ENCODE data around the gene FAM240B.

Gene FAM240B

GRCh38 chr9:38671372-38671731 is 48.6 kb downstream of the FAM240B start:
- Histone ChIP-seq H4K20me1 (ENCODE audit: insufficient read depth, low read length) (no peaks in the 10 kb centered on the region), H3K36me3 (replicated peaks; ENCODE audit: insufficient read depth, low read length) (no peaks in the 10 kb centered on the region), H3K79me2 (ENCODE audit: low read length) (no peaks in the 10 kb centered on the region), H3K27ac (ENCODE audit: low read length) (no peak overlapping the region), H3K9me2 (replicated peaks; ENCODE audit: insufficient read depth, low read length) (no peaks in the 10 kb centered on the region), H3K4me2 (ENCODE audit: low read depth, low read length) (no peak overlapping the region), H2AFZ (ENCODE audit: low read length) (no peak overlapping the region), H3K9ac (ENCODE audit: low read length) (no peak overlapping the region), H3K27me3 (replicated peaks; ENCODE audit: insufficient read depth, low read length) (no peaks in the 10 kb centered on the region), H3F3A (ENCODE audit: insufficient read depth, low read length) (no peaks in the 10 kb centered on the region), H3K9me3 (replicated peaks; ENCODE audit: insufficient read depth, low read length) (no peaks in the 10 kb centered on the region), H3K4me3 (ENCODE audit: low read length) (no peak overlapping the region), H3K4me1 (ENCODE audit: low read length) (no peaks in the 10 kb centered on the region)
- DNase-seq = no peak
- no peak for TF ChIP-seq EZH2 (optimal IDR thresholded peaks at IDR 0.05; ENCODE audit: low read depth, low read length)
- TF ChIP-seq EZH2phosphoT487 (IDR thresholded peaks at IDR 0.05; ENCODE audit: low read length) = no peak
- no peak for TF ChIP-seq CTCF (IDR thresholded peaks at IDR 0.05; ENCODE audit: low read length)

GRCh38 chr9:38670542-38671371 is 49.2 kb downstream of the FAM240B start:
- DNase-seq = no peak
- H3K4me1 ChIP-seq (ENCODE audit: low read length) = no peaks in the 10 kb centered on the region
- H3K9ac ChIP-seq (ENCODE audit: low read length) = no peak overlapping the region
- no peaks in the 10 kb centered on the region for H3F3A ChIP-seq (ENCODE audit: insufficient read depth, low read length)
- H3K27ac ChIP-seq (ENCODE audit: low read length) = no peak overlapping the region
- no peaks in the 10 kb centered on the region for H3K79me2 ChIP-seq (ENCODE audit: low read length)
- H3K9me3 ChIP-seq (replicated peaks; ENCODE audit: insufficient read depth, low read length) = no peaks in the 10 kb centered on the region
- no peaks in the 10 kb centered on the region for H3K27me3 ChIP-seq (replicated peaks; ENCODE audit: insufficient read depth, low read length)
- TF ChIP-seq CTCF (IDR thresholded peaks at IDR 0.05; ENCODE audit: low read length) = no peak
- no peak for TF ChIP-seq EZH2phosphoT487 (IDR thresholded peaks at IDR 0.05; ENCODE audit: low read length)
- no peak for TF ChIP-seq EZH2 (optimal IDR thresholded peaks at IDR 0.05; ENCODE audit: low read depth, low read length)
- H3K9me2 ChIP-seq (replicated peaks; ENCODE audit: insufficient read depth, low read length) = no peaks in the 10 kb centered on the region
- no peaks in the 10 kb centered on the region for H3K36me3 ChIP-seq (replicated peaks; ENCODE audit: insufficient read depth, low read length)
- no peak overlapping the region for H2AFZ ChIP-seq (ENCODE audit: low read length)
- no peak overlapping the region for H3K4me3 ChIP-seq (ENCODE audit: low read length)
- H3K4me2 ChIP-seq (ENCODE audit: low read depth, low read length) = no peak overlapping the region
- H4K20me1 ChIP-seq (ENCODE audit: insufficient read depth, low read length) = no peaks in the 10 kb centered on the region

GRCh38 chr9:38668791-38669466 is 51.0 kb downstream of the FAM240B start:
- Histone ChIP-seq H3K36me3 (replicated peaks; ENCODE audit: insufficient read depth, low read length) (no peaks in the 10 kb centered on the region), H2AFZ (ENCODE audit: low read length) (no peak overlapping the region), H4K20me1 (ENCODE audit: insufficient read depth, low read length) (no peaks in the 10 kb centered on the region), H3K9ac (ENCODE audit: low read length) (no peak overlapping the region), H3K4me3 (ENCODE audit: low read length) (no peak overlapping the region), H3F3A (ENCODE audit: insufficient read depth, low read length) (no peaks in the 10 kb centered on the region), H3K27ac (ENCODE audit: low read length) (no peak overlapping the region), H3K9me2 (replicated peaks; ENCODE audit: insufficient read depth, low read length) (no peaks in the 10 kb centered on the region), H3K4me2 (ENCODE audit: low read depth, low read length) (no peak overlapping the region), H3K79me2 (ENCODE audit: low read length) (no peaks in the 10 kb centered on the region), H3K27me3 (replicated peaks; ENCODE audit: insufficient read depth, low read length) (no peaks in the 10 kb centered on the region), H3K4me1 (ENCODE audit: low read length) (no peaks in the 10 kb centered on the region), H3K9me3 (replicated peaks; ENCODE audit: insufficient read depth, low read length) (no peaks in the 10 kb centered on the region)
- DNase-seq = no peak
- TF ChIP-seq EZH2phosphoT487 (IDR thresholded peaks at IDR 0.05; ENCODE audit: low read length) = no peak
- TF ChIP-seq CTCF (IDR thresholded peaks at IDR 0.05; ENCODE audit: low read length) = no peak
- no peak for TF ChIP-seq EZH2 (optimal IDR thresholded peaks at IDR 0.05; ENCODE audit: low read depth, low read length)

All from MM.1S (cell line).